ENCODE results near the gene SSBP3.
A peak's percentile ranks its signal among the peaks of the same experiment; 100 is the strongest.

SSBP3 gene

DNA sequence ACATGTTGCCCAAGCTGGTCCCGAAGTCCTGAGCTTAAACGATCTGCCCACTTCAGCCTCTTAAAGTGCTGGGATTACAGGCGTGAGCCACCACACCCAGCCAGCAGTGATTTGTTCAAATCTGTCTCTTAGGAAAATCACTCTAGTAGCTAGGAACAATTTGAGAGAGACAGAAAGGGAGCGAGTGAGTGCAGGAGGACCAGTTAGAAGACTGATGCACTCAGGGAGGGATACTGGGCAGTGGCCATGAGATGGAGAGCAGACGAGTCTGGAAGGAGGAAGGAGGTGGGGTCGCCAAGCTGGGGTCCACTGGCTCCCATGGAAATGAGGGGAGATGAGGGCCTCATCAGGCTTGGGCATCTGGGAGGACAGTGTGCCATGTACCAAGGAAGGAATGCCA lies 23.6 kb upstream of the SSBP3 start (continued):
- TF ChIP-seq, protein P1, sequence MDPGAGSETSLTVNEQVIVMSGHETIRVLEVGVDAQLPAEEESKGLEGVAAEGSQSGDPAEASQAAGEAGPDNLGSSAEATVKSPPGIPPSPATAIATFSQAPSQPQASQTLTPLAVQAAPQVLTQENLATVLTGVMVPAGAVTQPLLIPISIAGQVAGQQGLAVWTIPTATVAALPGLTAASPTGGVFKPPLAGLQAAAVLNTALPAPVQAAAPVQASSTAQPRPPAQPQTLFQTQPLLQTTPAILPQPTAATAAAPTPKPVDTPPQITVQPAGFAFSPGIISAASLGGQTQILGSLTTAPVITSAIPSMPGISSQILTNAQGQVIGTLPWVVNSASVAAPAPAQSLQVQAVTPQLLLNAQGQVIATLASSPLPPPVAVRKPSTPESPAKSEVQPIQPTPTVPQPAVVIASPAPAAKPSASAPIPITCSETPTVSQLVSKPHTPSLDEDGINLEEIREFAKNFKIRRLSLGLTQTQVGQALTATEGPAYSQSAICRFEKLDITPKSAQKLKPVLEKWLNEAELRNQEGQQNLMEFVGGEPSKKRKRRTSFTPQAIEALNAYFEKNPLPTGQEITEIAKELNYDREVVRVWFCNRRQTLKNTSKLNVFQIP (CRISPR knock-in tag; IDR thresholded peaks at IDR 0.05; ENCODE audit: borderline replicate concordance, low read depth), result no peak
- TF ChIP-seq BACH2 (CRISPR knock-in tag; IDR thresholded peaks at IDR 0.05; ENCODE audit: borderline replicate concordance) (no peak), TOX (CRISPR knock-in tag; IDR thresholded peaks at IDR 0.05; ENCODE audit: borderline replicate concordance) (no peak), ZC3H10 (CRISPR knock-in tag; IDR thresholded peaks at IDR 0.05) (no peak), ISL1 (CRISPR knock-in tag; IDR thresholded peaks at IDR 0.05) (no peak), TCF4 (CRISPR knock-in tag; IDR thresholded peaks at IDR 0.05; ENCODE audit: borderline replicate concordance) (no peak), ZNF565 (CRISPR knock-in tag; conservative IDR thresholded peaks at IDR 0.05; ENCODE audit: low read depth) (no peak), ZNF70 (CRISPR knock-in tag; IDR thresholded peaks at IDR 0.05) (no peak), ESRRG (CRISPR knock-in tag; IDR thresholded peaks at IDR 0.05) (no peak), OSR1 (CRISPR knock-in tag; IDR thresholded peaks at IDR 0.05) (no peak), SNAI2 (CRISPR knock-in tag; IDR thresholded peaks at IDR 0.05) (no peak), ZNF8 (CRISPR knock-in tag; IDR thresholded peaks at IDR 0.05) (no peak)
- TF ChIP-seq, protein P2, sequence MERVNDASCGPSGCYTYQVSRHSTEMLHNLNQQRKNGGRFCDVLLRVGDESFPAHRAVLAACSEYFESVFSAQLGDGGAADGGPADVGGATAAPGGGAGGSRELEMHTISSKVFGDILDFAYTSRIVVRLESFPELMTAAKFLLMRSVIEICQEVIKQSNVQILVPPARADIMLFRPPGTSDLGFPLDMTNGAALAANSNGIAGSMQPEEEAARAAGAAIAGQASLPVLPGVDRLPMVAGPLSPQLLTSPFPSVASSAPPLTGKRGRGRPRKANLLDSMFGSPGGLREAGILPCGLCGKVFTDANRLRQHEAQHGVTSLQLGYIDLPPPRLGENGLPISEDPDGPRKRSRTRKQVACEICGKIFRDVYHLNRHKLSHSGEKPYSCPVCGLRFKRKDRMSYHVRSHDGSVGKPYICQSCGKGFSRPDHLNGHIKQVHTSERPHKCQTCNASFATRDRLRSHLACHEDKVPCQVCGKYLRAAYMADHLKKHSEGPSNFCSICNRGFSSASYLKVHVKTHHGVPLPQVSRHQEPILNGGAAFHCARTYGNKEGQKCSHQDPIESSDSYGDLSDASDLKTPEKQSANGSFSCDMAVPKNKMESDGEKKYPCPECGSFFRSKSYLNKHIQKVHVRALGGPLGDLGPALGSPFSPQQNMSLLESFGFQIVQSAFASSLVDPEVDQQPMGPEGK (CRISPR knock-in tag; IDR thresholded peaks at IDR 0.05; ENCODE audit: borderline replicate concordance), result no peak

DNA sequence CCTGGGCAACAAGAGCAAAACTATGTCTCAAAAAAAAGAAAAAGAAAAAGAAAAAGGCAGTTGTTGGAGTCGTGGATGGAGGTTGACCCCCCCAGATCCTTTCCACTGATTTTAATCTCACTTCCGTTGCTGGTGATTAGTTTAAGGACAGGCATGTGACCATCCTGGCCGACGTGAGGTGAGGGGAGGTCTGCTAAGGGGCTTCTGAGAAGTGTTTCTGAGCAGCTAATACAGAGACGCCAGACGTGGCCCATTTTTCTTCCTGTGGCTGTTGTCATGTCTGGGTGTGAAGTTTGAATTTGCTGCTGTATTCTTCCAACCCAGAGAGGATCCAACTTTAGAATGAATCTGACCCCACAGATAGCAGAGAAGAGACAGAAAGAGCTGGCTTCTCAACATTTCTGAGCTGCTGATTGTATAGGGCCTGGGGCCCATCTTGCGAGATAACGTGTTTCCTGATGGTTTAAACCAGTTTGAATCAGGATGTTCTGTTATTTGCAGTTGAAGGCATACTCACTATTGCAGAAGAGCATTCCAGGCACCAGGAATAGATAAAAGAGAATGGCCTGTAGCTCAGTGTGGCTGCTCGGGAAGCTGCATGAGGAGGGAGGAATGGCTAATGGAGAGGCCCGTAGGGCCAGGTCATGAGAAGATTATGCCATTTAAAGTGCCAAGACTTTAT lies 22.8 kb upstream of the SSBP3 start:
- peak; percentile 24; the same call in 2 of the 3 replicates for ATAC-seq
- TF ChIP-seq TOX (CRISPR knock-in tag; IDR thresholded peaks at IDR 0.05; ENCODE audit: borderline replicate concordance) (no peak), CSDC2 (CRISPR knock-in tag; IDR thresholded peaks at IDR 0.05) (no peak)

DNA sequence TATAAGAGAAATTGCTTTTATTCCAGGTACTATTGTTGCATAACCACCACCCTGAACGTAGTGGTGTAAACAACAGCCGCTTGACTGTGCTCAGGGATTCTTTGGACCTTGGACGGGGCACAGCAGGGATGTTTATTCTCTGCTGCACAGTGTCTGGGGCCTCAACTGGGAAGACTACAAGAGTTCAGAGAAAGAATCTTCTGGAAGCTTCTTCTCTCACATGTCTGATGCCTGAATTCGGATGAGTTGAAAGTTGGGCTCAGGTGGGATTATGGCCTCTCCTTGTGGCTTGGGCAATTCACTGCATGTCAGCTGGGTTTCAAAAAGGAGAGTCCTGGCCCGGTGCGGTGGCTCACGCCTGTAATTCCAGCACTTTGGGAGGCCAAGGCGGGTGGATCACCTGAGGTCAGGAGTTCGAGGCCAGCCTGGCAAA lies 19.0 kb upstream of the SSBP3 start:
- ATAC-seq, result no peak

DNA sequence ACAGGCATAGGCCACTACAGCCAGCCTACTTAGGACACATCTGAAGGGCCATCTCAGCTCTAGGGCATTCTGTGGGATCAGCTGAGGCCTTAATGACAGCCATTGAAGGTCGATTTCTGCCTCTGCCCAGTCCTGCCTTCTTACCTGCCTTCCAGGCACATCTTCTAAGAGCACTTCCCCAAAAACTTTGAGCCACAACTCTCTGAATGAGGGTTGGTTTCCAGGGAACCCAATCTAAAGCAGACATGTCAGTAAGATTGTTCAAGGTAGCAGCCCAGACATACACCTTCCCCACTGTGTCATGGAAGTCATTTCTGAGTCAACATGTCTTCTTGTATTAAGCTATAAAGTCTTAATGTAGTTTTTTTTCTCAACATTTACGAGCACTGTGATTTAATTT lies 18.2 kb upstream of the SSBP3 start:
- no peak for ATAC-seq
- TF ChIP-seq ZNF565 (CRISPR knock-in tag; conservative IDR thresholded peaks at IDR 0.05; ENCODE audit: low read depth) (no peak), BACH2 (CRISPR knock-in tag; IDR thresholded peaks at IDR 0.05; ENCODE audit: borderline replicate concordance) (no peak), ISL1 (CRISPR knock-in tag; IDR thresholded peaks at IDR 0.05) (no peak), GLIS3 (CRISPR knock-in tag; IDR thresholded peaks at IDR 0.05) (no peak), PPARA (CRISPR knock-in tag; IDR thresholded peaks at IDR 0.05; ENCODE audit: borderline replicate concordance) (no peak), ZNF70 (CRISPR knock-in tag; IDR thresholded peaks at IDR 0.05) (no peak), ESRRG (CRISPR knock-in tag; IDR thresholded peaks at IDR 0.05) (no peak), ZFP3 (CRISPR knock-in tag; IDR thresholded peaks at IDR 0.05) (no peak), ZC3H10 (CRISPR knock-in tag; IDR thresholded peaks at IDR 0.05) (no peak), SNAI2 (CRISPR knock-in tag; IDR thresholded peaks at IDR 0.05) (no peak), ZFP30 (CRISPR knock-in tag; IDR thresholded peaks at IDR 0.05) (no peak), TCF4 (CRISPR knock-in tag; IDR thresholded peaks at IDR 0.05; ENCODE audit: borderline replicate concordance) (no peak)
- TF ChIP-seq, protein P3, sequence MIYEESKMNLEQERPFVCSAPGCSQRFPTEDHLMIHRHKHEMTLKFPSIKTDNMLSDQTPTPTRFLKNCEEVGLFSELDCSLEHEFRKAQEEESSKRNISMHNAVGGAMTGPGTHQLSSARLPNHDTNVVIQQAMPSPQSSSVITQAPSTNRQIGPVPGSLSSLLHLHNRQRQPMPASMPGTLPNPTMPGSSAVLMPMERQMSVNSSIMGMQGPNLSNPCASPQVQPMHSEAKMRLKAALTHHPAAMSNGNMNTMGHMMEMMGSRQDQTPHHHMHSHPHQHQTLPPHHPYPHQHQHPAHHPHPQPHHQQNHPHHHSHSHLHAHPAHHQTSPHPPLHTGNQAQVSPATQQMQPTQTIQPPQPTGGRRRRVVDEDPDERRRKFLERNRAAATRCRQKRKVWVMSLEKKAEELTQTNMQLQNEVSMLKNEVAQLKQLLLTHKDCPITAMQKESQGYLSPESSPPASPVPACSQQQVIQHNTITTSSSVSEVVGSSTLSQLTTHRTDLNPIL (CRISPR knock-in tag; IDR thresholded peaks at IDR 0.05; ENCODE audit: low read depth), result no peak
- TF ChIP-seq, protein P1 (CRISPR knock-in tag; IDR thresholded peaks at IDR 0.05; ENCODE audit: borderline replicate concordance, low read depth), result no peak
- TF ChIP-seq, protein P4, sequence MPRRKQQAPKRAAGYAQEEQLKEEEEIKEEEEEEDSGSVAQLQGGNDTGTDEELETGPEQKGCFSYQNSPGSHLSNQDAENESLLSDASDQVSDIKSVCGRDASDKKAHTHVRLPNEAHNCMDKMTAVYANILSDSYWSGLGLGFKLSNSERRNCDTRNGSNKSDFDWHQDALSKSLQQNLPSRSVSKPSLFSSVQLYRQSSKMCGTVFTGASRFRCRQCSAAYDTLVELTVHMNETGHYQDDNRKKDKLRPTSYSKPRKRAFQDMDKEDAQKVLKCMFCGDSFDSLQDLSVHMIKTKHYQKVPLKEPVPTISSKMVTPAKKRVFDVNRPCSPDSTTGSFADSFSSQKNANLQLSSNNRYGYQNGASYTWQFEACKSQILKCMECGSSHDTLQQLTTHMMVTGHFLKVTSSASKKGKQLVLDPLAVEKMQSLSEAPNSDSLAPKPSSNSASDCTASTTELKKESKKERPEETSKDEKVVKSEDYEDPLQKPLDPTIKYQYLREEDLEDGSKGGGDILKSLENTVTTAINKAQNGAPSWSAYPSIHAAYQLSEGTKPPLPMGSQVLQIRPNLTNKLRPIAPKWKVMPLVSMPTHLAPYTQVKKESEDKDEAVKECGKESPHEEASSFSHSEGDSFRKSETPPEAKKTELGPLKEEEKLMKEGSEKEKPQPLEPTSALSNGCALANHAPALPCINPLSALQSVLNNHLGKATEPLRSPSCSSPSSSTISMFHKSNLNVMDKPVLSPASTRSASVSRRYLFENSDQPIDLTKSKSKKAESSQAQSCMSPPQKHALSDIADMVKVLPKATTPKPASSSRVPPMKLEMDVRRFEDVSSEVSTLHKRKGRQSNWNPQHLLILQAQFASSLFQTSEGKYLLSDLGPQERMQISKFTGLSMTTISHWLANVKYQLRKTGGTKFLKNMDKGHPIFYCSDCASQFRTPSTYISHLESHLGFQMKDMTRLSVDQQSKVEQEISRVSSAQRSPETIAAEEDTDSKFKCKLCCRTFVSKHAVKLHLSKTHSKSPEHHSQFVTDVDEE (CRISPR knock-in tag; IDR thresholded peaks at IDR 0.05), result no peak

More for the DNA sequence above, 19.0 kb upstream of the SSBP3 start:
- TF ChIP-seq, protein P3 (CRISPR knock-in tag; IDR thresholded peaks at IDR 0.05; ENCODE audit: low read depth), result no peak
- no peak for TF ChIP-seq ZFP3 (CRISPR knock-in tag; IDR thresholded peaks at IDR 0.05)
- no peak for TF ChIP-seq TOX (CRISPR knock-in tag; IDR thresholded peaks at IDR 0.05; ENCODE audit: borderline replicate concordance)

All from SK-N-SH treated with all-trans-retinoic acid at 6 μM for 48 hours (cell line).